HG03520 (cell line): ENCODE results near the gene MACROD2.
A peak's percentile ranks its signal among the peaks of the same experiment; 100 is the strongest.

ENCODE experiments used
- ATAC-seq: cut with Tn5 transposase; IDR thresholded peaks from one replicate; pipeline ENCODE4 v1.9.1; 2021; ENCODE audit warnings: mild to moderate bottlenecking, moderate library complexity; ENCODE audit not compliant: unreplicated experiment

The MACROD2 gene

DNA sequence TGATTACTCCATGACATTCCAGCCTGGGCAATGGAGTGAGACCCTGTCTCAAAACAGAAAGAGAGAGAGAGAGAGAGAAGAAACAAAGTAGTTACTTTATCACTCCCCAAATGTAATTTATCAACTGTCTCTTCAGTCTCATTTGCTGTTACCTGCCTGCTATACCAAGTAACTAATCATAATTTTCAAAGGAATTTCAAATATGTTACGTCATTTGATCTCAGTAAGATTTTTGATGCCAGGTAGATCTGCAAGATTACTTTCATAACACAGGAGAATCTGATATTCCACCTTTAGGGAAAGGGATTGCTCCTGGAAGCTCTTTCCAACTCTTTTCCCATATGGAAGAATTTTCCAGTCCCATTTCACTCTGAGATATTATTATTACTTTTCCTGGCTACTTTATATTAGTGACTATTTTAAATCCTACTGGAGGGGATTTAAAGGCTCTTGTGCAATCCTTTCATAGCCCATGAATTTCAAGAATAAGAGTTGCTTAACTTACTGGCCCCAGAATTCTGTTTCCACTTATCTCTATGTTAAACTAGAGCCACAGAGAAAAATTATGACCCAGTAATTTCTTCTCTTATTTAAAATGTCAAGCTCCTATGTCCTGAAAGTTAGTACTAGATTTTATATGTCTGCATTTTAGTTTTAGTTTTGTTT lies 732.3 kb downstream of the MACROD2 start:
- ATAC-seq, result no peak

DNA sequence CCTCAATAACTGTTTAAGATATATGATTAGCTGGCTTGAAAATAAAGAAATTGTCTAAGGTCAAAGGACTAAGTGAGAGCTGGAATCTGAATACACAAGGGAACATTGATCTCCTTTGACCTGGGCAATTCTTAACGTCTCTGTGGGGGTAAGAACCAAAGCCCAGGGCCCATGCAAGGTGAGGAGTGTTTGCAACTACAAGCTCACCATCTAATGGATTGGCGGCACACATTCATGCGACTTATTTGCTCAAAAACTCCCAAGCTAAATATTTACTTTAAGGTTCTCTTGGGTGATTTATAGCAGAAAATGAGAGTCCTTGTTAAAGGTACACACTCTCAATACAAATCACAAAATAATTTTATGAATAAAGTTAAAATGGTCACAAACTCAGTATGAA lies 734.1 kb downstream of the MACROD2 start:
- ATAC-seq, result no peak

DNA sequence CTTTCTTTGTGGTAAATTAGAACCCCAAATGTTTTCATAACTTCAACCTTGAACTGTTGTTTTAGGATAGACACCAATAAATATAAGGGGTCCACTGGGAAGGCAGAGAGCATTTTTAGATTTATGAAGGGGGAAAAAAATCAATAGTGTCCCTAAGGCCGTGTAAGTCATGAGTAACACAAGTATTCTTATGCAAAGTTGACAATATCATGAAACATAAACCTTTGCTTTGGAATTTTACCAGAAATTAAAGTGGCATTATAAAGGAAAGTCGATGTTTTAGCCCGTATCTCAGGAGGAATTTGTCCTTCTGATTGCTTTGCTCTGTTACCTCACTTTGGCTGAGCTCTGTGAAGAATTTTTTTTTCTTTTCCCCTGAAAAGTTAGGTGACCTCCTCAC lies 737.0 kb downstream of the MACROD2 start:
- ATAC-seq, result no peak

DNA sequence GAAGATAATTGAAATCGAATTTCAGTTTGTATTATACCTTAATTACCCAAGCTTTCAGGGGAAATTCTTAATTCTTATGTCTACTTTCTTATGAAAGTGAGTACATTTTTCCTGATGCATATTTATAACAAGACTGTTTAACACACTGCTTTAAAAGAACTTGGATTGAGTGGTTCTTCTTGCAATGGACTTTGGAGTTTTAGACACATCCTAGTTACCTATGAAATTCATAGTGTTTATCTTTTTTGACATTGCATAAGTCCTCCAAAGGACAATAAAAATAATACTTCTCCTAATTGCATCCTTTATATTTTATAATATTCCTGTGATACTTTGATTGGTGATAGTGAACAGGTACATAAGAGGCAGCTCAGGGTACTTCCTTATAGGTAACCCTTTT lies 737.7 kb downstream of the MACROD2 start:
- ATAC-seq, result no peak

DNA sequence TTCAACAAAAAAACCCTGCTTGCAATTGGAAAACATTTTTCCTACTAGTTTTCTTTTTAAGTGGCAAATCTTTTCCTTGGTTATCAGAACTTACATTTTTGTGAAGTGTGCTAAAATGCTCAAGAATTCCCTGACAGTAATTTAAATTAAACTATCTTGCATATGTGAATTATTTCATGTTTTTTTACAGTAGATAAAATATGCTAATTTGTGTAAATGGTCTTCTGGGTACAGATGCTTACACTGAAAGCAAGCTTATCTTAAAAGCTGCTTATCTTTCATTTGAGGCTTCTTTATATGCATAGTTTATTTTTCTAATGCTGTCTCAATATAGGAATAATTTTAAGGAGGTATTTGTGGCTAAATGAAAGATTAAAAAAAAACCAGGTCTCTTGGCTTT lies 745.1 kb downstream of the MACROD2 start:
- no peak for ATAC-seq

DNA sequence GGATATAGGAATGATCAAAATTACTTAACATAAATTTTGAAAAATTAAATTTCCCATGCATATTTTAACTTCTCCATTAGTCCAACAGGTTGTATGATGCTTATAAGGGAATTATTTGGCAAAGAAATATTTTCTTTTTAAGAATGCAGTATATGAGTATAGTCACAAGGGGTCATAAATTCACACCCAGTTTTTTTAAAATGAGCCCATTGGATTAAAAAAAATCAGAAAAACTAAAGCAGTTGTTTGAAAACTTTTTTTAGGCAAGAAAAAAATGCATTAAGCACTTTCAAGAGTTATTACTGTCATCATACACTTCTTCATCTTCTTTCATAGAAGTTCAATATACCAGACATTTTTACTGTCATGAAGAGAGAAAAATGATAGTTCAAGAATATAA lies 746.3 kb downstream of the MACROD2 start:
- ATAC-seq, result no peak

DNA sequence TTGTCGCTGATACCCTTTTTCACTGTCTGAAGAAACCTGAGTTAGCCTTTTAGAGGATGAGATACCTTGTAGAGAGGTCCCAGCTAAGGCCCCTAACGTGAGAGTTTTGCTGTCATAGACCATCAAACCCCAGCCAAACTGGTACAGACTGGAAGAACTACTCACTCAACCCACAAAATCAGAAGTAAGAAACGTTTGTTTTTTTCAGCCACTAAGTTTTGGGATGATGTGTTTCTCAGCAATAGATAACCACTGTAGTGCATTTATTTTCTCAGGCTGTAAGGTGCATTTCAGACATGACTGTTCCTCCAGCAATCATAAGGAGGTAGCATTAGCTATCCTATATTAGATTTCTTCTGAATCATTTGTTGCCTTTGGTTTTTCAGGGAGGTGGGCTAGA lies 749.4 kb downstream of the MACROD2 start:
- ATAC-seq, result peak; percentile 71

DNA sequence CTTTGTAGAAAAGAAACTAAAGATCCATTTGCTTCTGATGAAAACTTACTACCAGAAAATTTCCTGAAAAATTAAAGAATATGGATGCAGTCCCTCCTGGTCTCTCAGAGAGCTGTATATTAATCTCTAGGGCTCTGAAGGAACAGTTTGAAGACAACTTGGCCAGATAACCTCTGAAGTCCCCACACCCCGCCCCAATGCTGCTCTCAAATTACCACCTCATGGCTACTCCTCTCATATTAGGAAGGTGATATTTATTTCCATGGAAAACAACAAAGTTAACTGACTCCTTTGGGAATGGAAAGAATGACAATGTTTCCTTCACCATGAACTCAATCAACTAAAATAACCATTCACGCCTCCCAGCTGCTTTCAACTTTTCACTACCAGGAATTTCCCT lies 750.5 kb downstream of the MACROD2 start:
- ATAC-seq, result no peak

DNA sequence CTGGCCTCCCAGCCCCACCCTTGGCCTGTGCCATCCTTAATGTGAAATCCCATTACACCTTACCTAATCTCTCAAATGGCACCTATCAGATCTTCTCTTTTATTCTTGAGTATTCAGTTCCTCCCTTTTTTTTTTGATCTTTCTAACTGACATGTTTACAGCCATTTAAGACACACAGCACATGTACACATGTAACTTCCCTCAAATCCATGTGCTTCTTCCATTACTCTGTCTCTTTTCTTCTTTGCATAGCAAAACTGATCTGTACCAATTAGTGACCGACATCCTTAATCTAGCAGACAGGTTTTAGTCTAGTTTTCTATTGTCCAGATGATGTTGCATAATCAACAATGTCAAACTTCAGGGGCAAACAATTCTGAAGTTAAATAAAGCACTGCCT lies 755.9 kb downstream of the MACROD2 start:
- no peak for ATAC-seq

DNA sequence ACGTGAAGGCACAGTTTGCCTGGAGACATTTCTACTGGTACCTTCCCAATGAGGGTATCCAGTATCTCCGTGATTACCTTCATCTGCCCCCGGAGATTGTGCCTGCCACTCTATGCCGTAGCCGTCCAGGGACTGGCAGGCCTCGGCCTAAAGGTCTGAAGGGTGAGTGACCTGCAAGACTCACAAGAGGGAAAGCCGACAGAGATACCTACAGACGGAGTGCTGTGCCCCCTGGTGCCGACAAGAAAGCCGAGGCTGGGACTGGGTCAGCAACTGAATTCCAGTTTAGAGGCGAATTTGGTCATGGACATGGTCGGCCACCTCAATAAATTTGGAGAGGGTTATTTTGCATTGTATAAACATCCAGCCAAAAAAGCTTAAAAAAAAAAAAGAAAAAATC lies 762.4 kb downstream of the MACROD2 start:
- no peak for ATAC-seq

DNA sequence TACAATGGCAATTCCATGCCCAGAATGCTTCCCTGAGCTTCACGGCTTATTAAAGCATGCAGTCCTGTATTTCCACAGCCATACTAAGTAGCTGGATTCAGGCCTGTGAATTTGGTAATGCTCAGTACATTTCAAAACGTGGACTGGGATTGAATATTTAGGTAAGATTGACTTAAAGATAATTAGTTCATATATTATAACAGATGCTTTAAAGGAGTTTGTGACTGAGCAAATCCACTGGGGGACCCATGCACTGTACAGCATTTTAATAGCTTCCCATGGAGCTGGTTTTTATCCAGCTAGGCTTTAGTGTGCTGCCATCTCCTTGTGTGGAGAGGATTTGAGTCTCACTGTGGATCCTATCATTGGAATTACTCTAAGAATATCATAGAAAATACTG lies 763.0 kb downstream of the MACROD2 start:
- ATAC-seq, result no peak

DNA sequence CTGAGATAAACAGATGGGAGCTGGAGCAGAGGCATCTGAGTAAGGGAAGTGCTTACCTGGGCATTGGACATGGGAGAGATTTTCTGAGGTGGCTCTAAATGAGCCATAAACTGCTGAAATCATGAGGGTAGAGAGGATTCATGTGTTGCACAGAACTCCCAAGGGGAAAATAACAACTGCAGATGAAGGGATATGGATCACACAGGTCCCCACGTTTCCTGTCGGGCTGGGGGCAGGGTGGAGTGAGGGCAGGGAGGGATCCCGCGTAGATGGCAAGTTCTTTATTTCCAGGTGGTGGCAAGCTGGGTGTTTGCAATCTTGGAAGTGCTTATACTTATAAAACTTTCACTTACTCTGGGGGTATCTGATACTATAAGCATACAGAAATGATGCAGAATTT lies 764.7 kb downstream of the MACROD2 start:
- ATAC-seq, result no peak

DNA sequence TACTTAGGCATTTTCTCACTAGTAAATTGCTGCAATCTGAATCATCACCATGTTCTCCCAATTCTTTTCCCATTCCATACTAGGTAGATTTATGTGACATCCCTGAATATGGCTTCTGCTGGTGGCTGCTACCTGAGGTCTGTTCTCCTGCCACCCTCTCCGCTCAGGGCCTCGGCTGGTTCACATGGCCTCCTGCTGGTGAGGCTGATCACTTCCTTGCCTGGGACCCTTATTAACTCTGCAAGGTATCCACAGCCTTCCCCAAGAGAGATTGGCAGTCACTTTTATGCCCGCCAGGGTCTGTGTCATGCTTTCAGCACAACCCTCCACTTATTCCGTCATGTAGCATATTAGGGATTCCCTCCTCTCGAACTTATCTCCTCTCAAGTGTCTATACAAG lies 766.6 kb downstream of the MACROD2 start:
- no peak for ATAC-seq

DNA sequence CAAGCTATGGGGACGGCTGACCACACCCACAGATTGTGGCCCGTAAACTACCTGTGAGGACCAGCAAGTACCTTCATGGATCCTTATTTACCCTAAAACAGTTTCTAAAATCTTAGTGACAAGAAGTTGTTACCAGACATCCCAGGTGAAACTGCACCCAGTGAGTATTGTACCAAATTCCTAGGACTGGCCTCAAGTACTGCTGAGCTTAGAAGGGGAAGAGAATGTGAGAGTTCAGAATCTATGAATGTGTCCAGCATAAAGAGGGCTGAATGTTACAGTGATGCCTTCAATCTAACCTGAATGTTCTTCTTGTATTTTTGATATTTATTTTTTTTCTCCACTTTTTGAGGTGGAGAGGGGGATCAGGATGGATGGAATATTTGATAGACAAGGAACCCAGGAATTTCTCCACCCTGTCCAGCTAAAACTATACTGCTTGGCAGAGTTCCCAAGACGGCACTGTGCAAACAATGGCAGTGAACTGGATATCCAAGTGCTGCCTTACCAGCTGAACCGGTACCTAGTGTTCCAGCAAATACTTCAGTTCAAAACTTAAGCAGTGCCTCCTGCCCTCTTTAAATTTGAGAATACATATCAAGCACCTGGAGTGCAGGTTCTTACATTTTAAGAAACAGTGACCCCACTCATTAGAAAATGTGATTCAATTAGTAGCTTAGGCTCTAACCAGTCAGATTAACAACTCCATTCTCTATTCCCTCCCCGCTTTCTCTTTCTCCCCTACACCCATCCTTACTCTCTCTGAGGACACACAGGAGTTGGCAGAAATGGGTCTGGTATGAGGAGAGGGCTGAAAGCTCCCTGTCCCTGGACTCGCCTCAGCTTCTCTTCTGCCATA lies 769.4 kb downstream of the MACROD2 start:
- ATAC-seq, result no peak

DNA sequence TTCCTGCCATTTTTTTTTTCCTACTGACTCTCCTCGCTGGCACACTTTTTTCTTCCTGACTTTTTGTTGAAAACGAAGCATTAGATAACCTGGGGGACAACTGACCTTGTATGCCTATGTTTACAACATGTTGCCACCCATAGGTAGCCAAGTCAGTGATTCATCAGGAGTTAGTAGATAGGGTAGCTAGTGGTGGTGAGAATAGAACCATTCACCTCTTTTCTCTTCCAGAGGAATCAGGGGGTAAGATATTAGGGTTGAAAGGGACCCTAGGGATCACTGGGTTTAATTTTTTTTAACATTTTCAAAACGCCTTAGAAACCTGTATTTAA lies 770.0 kb downstream of the MACROD2 start:
- no peak for ATAC-seq

DNA sequence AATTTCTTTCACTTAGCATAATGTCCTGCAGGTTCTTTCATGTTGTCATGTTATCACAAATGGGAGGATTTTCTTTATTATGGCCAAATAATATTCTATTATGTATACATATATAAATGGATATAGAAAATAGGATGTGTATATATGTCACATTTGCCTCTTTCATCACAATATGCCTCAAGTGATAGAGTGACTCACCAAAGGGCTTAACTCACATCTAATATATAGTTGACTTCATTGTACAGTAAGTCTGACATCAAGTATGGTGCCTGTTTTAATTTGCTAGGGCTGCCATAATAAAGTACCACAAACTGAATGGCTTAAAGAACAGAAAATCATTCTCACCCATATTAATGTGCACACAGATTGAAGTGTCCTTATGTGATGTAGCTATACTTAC lies 778.2 kb downstream of the MACROD2 start:
- no peak for ATAC-seq

DNA sequence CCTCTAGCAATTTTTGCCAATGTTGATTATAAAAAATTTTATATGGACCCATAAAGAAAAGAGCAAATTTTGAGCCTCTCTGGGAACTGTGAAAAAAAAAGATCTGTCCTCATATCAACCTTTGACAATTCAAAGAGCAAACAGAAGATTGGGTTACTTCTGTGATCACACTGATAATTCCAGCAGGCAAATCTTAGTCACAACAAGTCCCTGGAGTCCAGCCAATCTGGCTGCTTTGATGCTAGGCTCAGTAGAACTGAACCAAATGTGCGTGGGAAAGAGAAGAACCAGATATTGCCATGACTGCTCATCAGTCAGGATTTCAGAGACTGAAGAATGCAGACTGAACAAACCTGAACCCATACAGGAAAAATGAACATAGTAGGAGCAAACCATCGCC lies 780.5 kb downstream of the MACROD2 start:
- no peak for ATAC-seq

DNA sequence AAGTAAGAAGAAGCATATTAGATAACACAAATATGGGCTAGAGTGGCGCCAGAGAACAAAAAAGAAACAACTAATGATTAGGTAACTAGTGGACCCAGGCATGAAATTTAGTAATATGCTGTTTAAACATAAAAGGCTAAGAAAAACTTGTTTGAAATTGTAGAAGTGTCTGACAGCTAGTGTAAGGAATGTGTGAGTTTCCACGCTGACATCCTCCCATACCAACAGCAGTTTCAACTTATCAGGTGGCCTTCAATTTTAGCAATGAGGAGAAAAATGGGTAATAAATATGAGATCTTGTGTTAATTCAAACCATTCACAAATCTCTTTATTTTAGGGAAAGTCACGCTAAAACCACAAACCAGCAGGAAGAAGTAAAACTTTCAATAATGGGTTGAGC lies 782.3 kb downstream of the MACROD2 start:
- no peak for ATAC-seq

DNA sequence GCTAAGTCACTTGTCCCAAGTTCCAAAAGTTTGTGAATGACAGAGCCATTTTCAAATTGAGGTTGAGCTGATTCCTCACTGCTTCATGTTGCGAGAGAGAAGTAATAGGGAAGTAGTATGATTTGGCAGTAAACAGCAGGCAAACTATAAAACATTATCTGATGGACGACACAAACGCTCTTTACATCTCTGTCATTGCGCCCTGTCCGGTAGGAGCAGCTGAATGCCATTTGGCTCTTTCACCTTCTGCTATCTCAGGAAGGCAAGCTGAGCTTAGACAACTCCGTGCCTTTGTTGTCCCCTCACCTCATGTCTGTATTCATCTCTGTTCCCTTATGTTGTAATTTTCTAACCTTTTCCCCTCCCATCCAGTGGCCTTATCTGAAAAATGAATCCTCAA lies 782.8 kb downstream of the MACROD2 start:
- ATAC-seq, result no peak

DNA sequence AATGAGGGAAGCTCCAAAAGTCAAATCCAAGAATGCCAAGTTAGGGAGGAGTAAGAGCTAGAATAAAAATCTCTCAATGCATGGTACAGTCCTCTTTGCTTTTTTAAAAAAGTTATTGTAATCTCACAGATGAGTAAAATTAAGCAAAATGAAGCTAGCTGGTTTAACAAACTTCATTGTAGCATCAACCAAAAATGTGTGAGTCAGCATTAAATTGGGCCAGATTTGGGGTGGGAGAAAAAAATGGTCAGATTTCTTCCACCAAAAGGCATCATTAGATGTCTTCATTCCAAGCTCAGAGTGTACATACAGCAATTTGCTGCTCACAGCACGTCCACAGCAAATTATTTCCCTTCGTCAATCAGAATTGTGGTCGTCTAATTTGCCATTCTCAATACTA lies 783.6 kb downstream of the MACROD2 start:
- ATAC-seq, result no peak

DNA sequence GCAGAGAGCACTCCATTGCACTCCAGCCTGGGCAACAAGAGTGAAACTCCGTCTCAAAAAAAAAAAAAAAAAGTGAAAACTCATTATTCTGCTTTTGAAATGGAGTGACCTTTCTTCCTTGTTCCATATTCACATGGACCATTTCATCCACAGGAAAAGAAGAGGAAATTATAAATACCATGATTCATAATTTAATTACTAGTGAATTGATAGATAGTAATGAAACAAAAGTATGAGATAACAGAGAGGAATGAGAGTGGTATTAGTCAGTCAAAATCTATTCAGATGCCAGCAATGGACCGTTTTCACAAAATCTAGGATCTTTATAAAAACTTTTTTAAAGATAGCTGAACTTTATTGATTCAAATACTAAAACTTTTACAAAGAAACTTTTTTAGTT lies 785.2 kb downstream of the MACROD2 start:
- no peak for ATAC-seq

DNA sequence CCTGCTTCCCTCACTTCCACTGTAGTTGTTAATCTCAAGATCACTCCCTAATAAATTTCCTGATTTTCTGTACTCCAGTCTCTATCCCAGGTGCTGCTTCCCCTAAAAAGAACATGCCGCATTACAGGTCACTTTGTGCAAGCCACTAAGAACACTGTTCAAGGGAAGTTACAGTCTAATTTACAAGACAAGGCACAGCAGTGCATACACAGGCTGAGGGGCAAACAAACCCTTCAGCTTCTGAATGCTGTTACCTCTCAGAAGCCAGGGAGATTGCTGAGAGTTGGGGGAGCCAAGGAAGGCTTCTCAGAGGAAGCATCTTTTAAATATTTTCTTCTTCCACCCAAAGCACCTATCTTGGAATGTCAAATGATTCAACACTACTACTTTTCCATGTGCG lies 787.4 kb downstream of the MACROD2 start:
- no peak for ATAC-seq

DNA sequence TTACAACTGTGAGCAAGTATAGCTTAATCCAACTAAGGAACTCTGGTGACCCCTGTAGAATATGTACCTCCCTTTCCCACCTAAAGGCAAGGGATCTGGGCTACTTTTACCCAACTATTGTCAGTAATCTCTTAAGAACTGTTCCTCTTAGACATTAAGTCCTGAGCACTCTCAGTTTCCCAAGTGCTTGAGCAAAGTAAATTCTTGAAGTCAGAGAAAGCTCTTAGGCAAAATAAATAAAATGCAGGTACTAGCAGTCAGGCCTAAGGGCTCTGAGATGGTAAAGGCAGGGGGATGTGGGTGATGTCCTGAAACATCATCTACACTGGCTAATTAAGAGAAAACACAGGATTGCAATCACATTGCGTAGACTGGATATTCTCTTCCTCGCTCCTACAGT lies 788.5 kb downstream of the MACROD2 start:
- ATAC-seq, result no peak
